ENCODE data around the gene OR1J1. TPM values are rescaled to one million over a fixed set of nuclear protein-coding genes. Genes with fewer than 3 reads are reported as not detected.

Gene OR1J1
- total RNA-seq, 1 experiment from 2014 or later, result not detected

- intact Hi-C loops (cut with micrococcal nuclease; ENCODE audit: unreplicated experiment), result no loop called here
- peaks cover 43% of the 10 kb centered on the region for H3K27me3 ChIP-seq (replicated peaks; ENCODE audit: insufficient read depth, low read depth, low read length, poor library complexity)
- no peak for TF ChIP-seq CTCF (conservative IDR thresholded peaks at IDR 0.05; ENCODE audit: low read depth, low read length)
- no peak for TF ChIP-seq EZH2 (IDR thresholded peaks at IDR 0.05; ENCODE audit: borderline replicate concordance, low read depth, low read length, poor library complexity, severe bottlenecking)
- no TSS peak for BruUV-seq (replicated peaks)
- no peak overlapping the region for H3K27ac ChIP-seq (ENCODE audit: low read depth, low read length, poor library complexity, severe bottlenecking)
- H3K4me3 ChIP-seq (ENCODE audit: low read depth, low read length, poor library complexity, severe bottlenecking), result no peak overlapping the region
- ChIA-PET CTCF (no interaction called here), POLR2A (ENCODE audit: low non-redundant PET) (no interaction called here)
- no peak for DNase-seq (ENCODE audit: low spot score)
- no peaks in the 10 kb centered on the region for H3K36me3 ChIP-seq (ENCODE audit: insufficient read depth, low read length, poor library complexity, severe bottlenecking)
- H3K9me3 ChIP-seq (ENCODE audit: low read depth, low read length, poor library complexity, severe bottlenecking), result no peaks in the 10 kb centered on the region
- H3K4me1 ChIP-seq (ENCODE audit: insufficient read depth, low read length, poor library complexity, severe bottlenecking), result no peaks in the 10 kb centered on the region
Observed at GRCh38 chr9:122519376-122519775, 41.6 kb upstream of the OR1J1 start.

GRCh38 chr9:122518841-122519240 is 41.1 kb upstream of the OR1J1 start, which contains the start of gene OR1J4:
TSS of gene OR1J4 (plus strand) at chr9:122519141. CDS start at chr9:122519141, 0 bp downstream.
- no peaks in the 10 kb centered on the region for H3K4me1 ChIP-seq (ENCODE audit: insufficient read depth, low read length, poor library complexity, severe bottlenecking)
- ChIA-PET POLR2A (ENCODE audit: low non-redundant PET) (no interaction called here), CTCF (no interaction called here)
- no peaks in the 10 kb centered on the region for H3K9me3 ChIP-seq (ENCODE audit: low read depth, low read length, poor library complexity, severe bottlenecking)
- no peak for DNase-seq (ENCODE audit: low spot score)
- H3K27ac ChIP-seq (ENCODE audit: low read depth, low read length, poor library complexity, severe bottlenecking), result no peak within 1 kb of the TSS
- no peak within 1 kb of the TSS for H3K4me3 ChIP-seq (ENCODE audit: low read depth, low read length, poor library complexity, severe bottlenecking)
- BruUV-seq (replicated peaks), result no TSS peak
- peaks cover 41% of the 10 kb centered on the region for H3K27me3 ChIP-seq (replicated peaks; ENCODE audit: insufficient read depth, low read depth, low read length, poor library complexity)
- H3K36me3 ChIP-seq (ENCODE audit: insufficient read depth, low read length, poor library complexity, severe bottlenecking), result no peaks in the 10 kb centered on the region
- no peak for TF ChIP-seq CTCF (conservative IDR thresholded peaks at IDR 0.05; ENCODE audit: low read depth, low read length)
- no peak for TF ChIP-seq EZH2 (IDR thresholded peaks at IDR 0.05; ENCODE audit: borderline replicate concordance, low read depth, low read length, poor library complexity, severe bottlenecking)
- intact Hi-C loops (cut with micrococcal nuclease; ENCODE audit: unreplicated experiment), result no loop called here

- POLR2A ChIA-PET (ENCODE audit: low non-redundant PET), result no interaction called here
Observed at GRCh38 chr9:122518226-122518625, 40.5 kb upstream of the OR1J1 start.

More at GRCh38 chr9:122518226-122518625, 40.5 kb upstream of the OR1J1 start:
- H3K9me3 ChIP-seq (ENCODE audit: low read depth, low read length, poor library complexity, severe bottlenecking), result no peaks in the 10 kb centered on the region
- H3K27me3 ChIP-seq (replicated peaks; ENCODE audit: insufficient read depth, low read depth, low read length, poor library complexity), result peaks cover 46% of the 10 kb centered on the region
- no peaks in the 10 kb centered on the region for H3K4me1 ChIP-seq (ENCODE audit: insufficient read depth, low read length, poor library complexity, severe bottlenecking)
- TF ChIP-seq CTCF (conservative IDR thresholded peaks at IDR 0.05; ENCODE audit: low read depth, low read length) (no peak), EZH2 (IDR thresholded peaks at IDR 0.05; ENCODE audit: borderline replicate concordance, low read depth, low read length, poor library complexity, severe bottlenecking) (no peak)
- BruUV-seq (replicated peaks), result no TSS peak
- DNase-seq (ENCODE audit: low spot score), result no peak
- H3K27ac ChIP-seq (ENCODE audit: low read depth, low read length, poor library complexity, severe bottlenecking), result no peak overlapping the region
- CTCF ChIA-PET, result no interaction called here
- no peaks in the 10 kb centered on the region for H3K36me3 ChIP-seq (ENCODE audit: insufficient read depth, low read length, poor library complexity, severe bottlenecking)
- intact Hi-C loops (cut with micrococcal nuclease; ENCODE audit: unreplicated experiment), result no loop called here
- H3K4me3 ChIP-seq (ENCODE audit: low read depth, low read length, poor library complexity, severe bottlenecking), result no peak overlapping the region

Data from A673 (cell line).